OCI-LY7 (cell line): ENCODE data around the gene FAM110D. TPM values are rescaled to one million over a fixed set of nuclear protein-coding genes. Genes with fewer than 3 reads are reported as not detected.

ENCODE experiments used
- BruUV-seq: library from RNA; stranded (reverse); fragments of 400-500 nt; replicated peaks from 2 replicates; lab custom pipeline; 2021; lab: Mats Ljungman, UMichigan
- CTCF ChIA-PET: fragments of 300-600 bp; sonication (Branson Sonifier 250); formaldehyde crosslinking; loops from one replicate; lab custom pipeline; 2022; ENCODE audit warnings: antibody characterized with exemption; ENCODE audit not compliant: unreplicated experiment; lab: Charles Lee
- POLR2A ChIA-PET: fragments of 300-600 bp; sonication (Branson Sonifier 250); formaldehyde crosslinking; loops from one replicate; lab custom pipeline; 2022; ENCODE audit warnings: antibody characterized with exemption; lab: Charles Lee
- DNase-seq: peaks from one replicate; pipeline ENCODE4 v3.0.0-alpha.2; 2015; ENCODE audit warnings: low spot score
- H2AFZ ChIP-seq: fragments of 200-600 bp; sonication (generic), shearing (Covaris generic); 2 replicates; pipeline ENCODE4 v1.6.1; 2014; ENCODE audit warnings: mild to moderate bottlenecking, antibody characterized with exemption, low read length, moderate library complexity
- H3K27ac ChIP-seq: fragments of 200-600 bp; sonication (generic); 2 replicates; pipeline ENCODE4 v1.5.1; 2014; ENCODE audit warnings: mixed run types, low read depth, mild to moderate bottlenecking, moderate library complexity, low read length, inconsistent platforms; ENCODE audit not compliant: poor library complexity, severe bottlenecking
- H3K36me3 ChIP-seq: fragments of 200-600 bp; sonication (generic); 2 replicates; pipeline ENCODE4 v1.6.1; 2014; ENCODE audit warnings: mild to moderate bottlenecking, antibody characterized with exemption, low read length, moderate library complexity, mixed read lengths; ENCODE audit not compliant: insufficient read depth
- H3K4me1 ChIP-seq: fragments of 200-600 bp; sonication (generic); 2 replicates; pipeline ENCODE4 v1.5.1; 2014; ENCODE audit warnings: mild to moderate bottlenecking, low read length; ENCODE audit not compliant: insufficient read depth, poor library complexity, severe bottlenecking
- H3K4me2 ChIP-seq: fragments of 200-600 bp; sonication (generic); 2 replicates; pipeline ENCODE4 v1.6.1; 2014; ENCODE audit warnings: mild to moderate bottlenecking, low read length
- H3K4me3 ChIP-seq: fragments of 200-600 bp; sonication (generic); 2 replicates; pipeline ENCODE4 v1.5.1; 2014; ENCODE audit warnings: mild to moderate bottlenecking, low read depth, low read length; ENCODE audit not compliant: poor library complexity, severe bottlenecking
- H3K79me2 ChIP-seq: fragments of 200-600 bp; sonication (generic); 2 replicates; pipeline ENCODE4 v1.6.1; 2016; ENCODE audit warnings: low read depth, mild to moderate bottlenecking, low read length, moderate library complexity, mixed read lengths; ENCODE audit not compliant: insufficient read depth
- H3K9me2 ChIP-seq: fragments of 200-600 bp; sonication (generic); 2 replicates; pipeline ENCODE4 v1.6.1; 2016; ENCODE audit warnings: mild to moderate bottlenecking, low read length, mixed read lengths; ENCODE audit not compliant: insufficient read depth
- H3K9me3 ChIP-seq: fragments of 200-600 bp; sonication (generic); 2 replicates; pipeline ENCODE4 v1.6.1; 2014; ENCODE audit warnings: mild to moderate bottlenecking, mixed run types, low read length, mixed read lengths
- H4K20me1 ChIP-seq: fragments of 200-600 bp; sonication (generic); 2 replicates; pipeline ENCODE4 v1.6.1; 2014; ENCODE audit warnings: mild to moderate bottlenecking, antibody characterized with exemption, low read length, moderate library complexity, mixed read lengths; ENCODE audit not compliant: insufficient read depth
- CTCF ChIP-seq: fragments of 200-600 bp; sonication (generic); conservative IDR thresholded peaks from 2 replicates; pipeline ENCODE4 v1.5.1; 2014; ENCODE audit warnings: mild to moderate bottlenecking, antibody characterized with exemption, low read length, moderate library complexity, mixed read lengths
- EZH2phosphoT487 ChIP-seq: fragments of 200-600 bp; sonication (generic); IDR thresholded peaks from 2 replicates; pipeline ENCODE4 v1.6.1; 2018; ENCODE audit warnings: low read depth, borderline replicate concordance, mild to moderate bottlenecking, mixed run types, antibody characterized with exemption, low read length, moderate library complexity, mixed read lengths
- intact Hi-C: fragments of 100-400 bp; cut with micrococcal nuclease; formaldehyde crosslinking; loops from one replicate; pipeline ENCODE4 v1.10.0; 2022; ENCODE audit not compliant: unreplicated experiment
- total RNA-seq, 2 experiments: library from RNA; depleted of rRNA in 1 of 2; stranded (reverse); fragments of >200 nt in 1 of 2; shearing (Covaris generic) in 1 of 2; gene quantifications; 2 replicates each; pipeline ENCODE4 v1.2.3, GENCODE V29; 2014 to 2022

Gene FAM110D
- total RNA-seq, 2 experiments from 2014 or later = 0.11 TPM; not detected in 1

- POLR2A ChIA-PET = no interaction called here
- no peak overlapping the region for H3K27ac ChIP-seq
Observed at GRCh38 chr1:26200413-26200812, 41.5 kb downstream of the FAM110D start.

GRCh38 chr1:26203642-26204318, 44.9 kb downstream of the FAM110D start:
- CTCF ChIA-PET = no interaction called here

More at GRCh38 chr1:26200413-26200812, 41.5 kb downstream of the FAM110D start:
- H3K9me3 ChIP-seq = no peaks in the 10 kb centered on the region
- H3K4me2 ChIP-seq = no peak overlapping the region
- H3K4me1 ChIP-seq = no peaks in the 10 kb centered on the region
- intact Hi-C loops = no loop called here
- H3K79me2 ChIP-seq = no peaks in the 10 kb centered on the region
- H3K4me3 ChIP-seq = no peak overlapping the region
- no peaks in the 10 kb centered on the region for H3K9me2 ChIP-seq
- no TSS peak for BruUV-seq
- CTCF ChIA-PET = no interaction called here
- H2AFZ ChIP-seq = no peak overlapping the region
- no peaks in the 10 kb centered on the region for H3K36me3 ChIP-seq
- H4K20me1 ChIP-seq = no peaks in the 10 kb centered on the region
- TF ChIP-seq CTCF (no peak), EZH2phosphoT487 (no peak)
- no peak for DNase-seq

More at GRCh38 chr1:26203642-26204318, 44.9 kb downstream of the FAM110D start:
- no peaks in the 10 kb centered on the region for H3K4me1 ChIP-seq
- H3K36me3 ChIP-seq = no peaks in the 10 kb centered on the region
- no peaks in the 10 kb centered on the region for H4K20me1 ChIP-seq
- no TSS peak for BruUV-seq
- TF ChIP-seq EZH2phosphoT487 (no peak), CTCF (peak; percentile 57)
- no peak overlapping the region for H3K4me2 ChIP-seq
- intact Hi-C loops = no loop called here
- no peak overlapping the region for H2AFZ ChIP-seq
- H3K27ac ChIP-seq = no peak overlapping the region
- peak; percentile 11 for DNase-seq
- no peaks in the 10 kb centered on the region for H3K9me2 ChIP-seq
- no peaks in the 10 kb centered on the region for H3K9me3 ChIP-seq
- H3K79me2 ChIP-seq = no peaks in the 10 kb centered on the region
- no peak overlapping the region for H3K4me3 ChIP-seq
- POLR2A ChIA-PET = interaction anchor here (1.1 kb wide), 1 partner anchor 13 kb away, joined by 3 read pairs; no protein-coding TSS in a partner anchor
